ENCODE measurements around the gene EXOC2. TPM values are rescaled to one million over a fixed set of nuclear protein-coding genes. Genes with fewer than 3 reads are reported as not detected.

EXOC2 gene
- total RNA-seq, 1 experiment from 2014 or later, result 30.5 TPM

DNA sequence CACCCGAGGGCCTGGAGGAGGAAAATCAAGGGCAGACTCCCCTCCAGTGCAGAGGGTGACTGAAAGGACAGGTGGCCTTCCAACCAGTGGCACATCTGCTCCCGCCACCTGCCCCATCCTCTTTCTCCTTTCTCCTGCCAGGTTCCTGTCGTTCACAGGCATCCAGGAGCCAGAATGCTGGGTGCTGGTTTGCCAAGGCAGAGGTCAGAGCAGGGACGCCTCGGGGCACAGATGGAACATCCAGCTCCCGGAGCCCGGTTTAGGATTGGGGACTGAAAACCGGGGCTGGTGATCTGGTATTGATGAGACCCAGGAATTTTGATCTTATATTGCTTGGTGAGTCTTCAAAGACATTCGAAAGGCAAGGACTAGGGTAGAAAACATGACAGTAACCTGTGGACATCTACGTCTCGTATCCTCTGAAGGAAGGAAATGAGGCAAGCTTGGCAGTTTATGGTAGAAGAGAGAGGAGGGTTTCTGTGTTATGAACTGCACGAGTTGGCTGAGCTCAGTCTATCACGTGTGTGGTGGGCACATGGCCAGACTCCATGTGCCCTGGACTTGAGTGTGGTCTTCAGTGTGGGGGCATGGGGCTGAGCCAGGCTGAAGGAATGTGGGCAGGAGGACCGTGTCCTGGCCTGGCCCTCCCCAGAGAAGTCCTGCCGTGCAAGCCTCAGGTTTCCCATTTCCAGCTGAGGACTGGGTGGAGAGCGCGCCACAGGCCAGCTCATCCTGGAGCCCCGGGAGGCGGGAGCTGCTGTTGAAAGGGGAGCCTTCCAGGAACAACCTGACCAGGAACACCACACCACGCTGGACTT is 227.2 kb downstream of the EXOC2 start:
- no peaks in the 10 kb centered on the region for H3K9me3 ChIP-seq (ENCODE audit: control insufficient read depth, insufficient read depth, low read depth, low read length)
- no TSS peak for BruUV-seq (replicated peaks)
- no peak for ATAC-seq
- ChIA-PET POLR2A (no interaction called here), CTCF (no interaction called here)
- in situ Hi-C loops (cut with HindIII; ENCODE audit: low pct_unique_long_range_greater_than_20kb, low sequenced_read_pairs) (no loop called here), intact Hi-C loops (cut with micrococcal nuclease; ENCODE audit: unreplicated experiment) (no loop called here)
- TF ChIP-seq SIN3A (IDR thresholded peaks at IDR 0.05; ENCODE audit: borderline replicate concordance, insufficient read depth, low read depth, low read length), result no peak
- TF ChIP-seq TCF7L2 (IDR thresholded peaks at IDR 0.05; ENCODE audit: low read depth, low read length), result no peak
- no peak for TF ChIP-seq POLR2AphosphoS5 (IDR thresholded peaks at IDR 0.05; ENCODE audit: low read depth, low read length)
- TF ChIP-seq, protein P1, sequence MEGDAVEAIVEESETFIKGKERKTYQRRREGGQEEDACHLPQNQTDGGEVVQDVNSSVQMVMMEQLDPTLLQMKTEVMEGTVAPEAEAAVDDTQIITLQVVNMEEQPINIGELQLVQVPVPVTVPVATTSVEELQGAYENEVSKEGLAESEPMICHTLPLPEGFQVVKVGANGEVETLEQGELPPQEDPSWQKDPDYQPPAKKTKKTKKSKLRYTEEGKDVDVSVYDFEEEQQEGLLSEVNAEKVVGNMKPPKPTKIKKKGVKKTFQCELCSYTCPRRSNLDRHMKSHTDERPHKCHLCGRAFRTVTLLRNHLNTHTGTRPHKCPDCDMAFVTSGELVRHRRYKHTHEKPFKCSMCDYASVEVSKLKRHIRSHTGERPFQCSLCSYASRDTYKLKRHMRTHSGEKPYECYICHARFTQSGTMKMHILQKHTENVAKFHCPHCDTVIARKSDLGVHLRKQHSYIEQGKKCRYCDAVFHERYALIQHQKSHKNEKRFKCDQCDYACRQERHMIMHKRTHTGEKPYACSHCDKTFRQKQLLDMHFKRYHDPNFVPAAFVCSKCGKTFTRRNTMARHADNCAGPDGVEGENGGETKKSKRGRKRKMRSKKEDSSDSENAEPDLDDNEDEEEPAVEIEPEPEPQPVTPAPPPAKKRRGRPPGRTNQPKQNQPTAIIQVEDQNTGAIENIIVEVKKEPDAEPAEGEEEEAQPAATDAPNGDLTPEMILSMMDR (IDR thresholded peaks at IDR 0.05), result no peak
- TF ChIP-seq, protein P2, sequence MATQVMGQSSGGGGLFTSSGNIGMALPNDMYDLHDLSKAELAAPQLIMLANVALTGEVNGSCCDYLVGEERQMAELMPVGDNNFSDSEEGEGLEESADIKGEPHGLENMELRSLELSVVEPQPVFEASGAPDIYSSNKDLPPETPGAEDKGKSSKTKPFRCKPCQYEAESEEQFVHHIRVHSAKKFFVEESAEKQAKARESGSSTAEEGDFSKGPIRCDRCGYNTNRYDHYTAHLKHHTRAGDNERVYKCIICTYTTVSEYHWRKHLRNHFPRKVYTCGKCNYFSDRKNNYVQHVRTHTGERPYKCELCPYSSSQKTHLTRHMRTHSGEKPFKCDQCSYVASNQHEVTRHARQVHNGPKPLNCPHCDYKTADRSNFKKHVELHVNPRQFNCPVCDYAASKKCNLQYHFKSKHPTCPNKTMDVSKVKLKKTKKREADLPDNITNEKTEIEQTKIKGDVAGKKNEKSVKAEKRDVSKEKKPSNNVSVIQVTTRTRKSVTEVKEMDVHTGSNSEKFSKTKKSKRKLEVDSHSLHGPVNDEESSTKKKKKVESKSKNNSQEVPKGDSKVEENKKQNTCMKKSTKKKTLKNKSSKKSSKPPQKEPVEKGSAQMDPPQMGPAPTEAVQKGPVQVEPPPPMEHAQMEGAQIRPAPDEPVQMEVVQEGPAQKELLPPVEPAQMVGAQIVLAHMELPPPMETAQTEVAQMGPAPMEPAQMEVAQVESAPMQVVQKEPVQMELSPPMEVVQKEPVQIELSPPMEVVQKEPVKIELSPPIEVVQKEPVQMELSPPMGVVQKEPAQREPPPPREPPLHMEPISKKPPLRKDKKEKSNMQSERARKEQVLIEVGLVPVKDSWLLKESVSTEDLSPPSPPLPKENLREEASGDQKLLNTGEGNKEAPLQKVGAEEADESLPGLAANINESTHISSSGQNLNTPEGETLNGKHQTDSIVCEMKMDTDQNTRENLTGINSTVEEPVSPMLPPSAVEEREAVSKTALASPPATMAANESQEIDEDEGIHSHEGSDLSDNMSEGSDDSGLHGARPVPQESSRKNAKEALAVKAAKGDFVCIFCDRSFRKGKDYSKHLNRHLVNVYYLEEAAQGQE (IDR thresholded peaks at IDR 0.05; ENCODE audit: insufficient read depth in 1 of 2, low read depth in 2 of 2, low read length in 1 of 2), result no peak
- no peak for DNase-seq (ENCODE audit: low read depth, low spot score)
- H3K27ac ChIP-seq (ENCODE audit: low read length), result no peak overlapping the region
- H3K36me3 ChIP-seq (ENCODE audit: control insufficient read depth, insufficient read depth, low read length), result no peaks in the 10 kb centered on the region
- peaks cover 8% of the 10 kb centered on the region for H3K27me3 ChIP-seq (ENCODE audit: control insufficient read depth, insufficient read depth, low read length)
- H3K4me1 ChIP-seq (ENCODE audit: control insufficient read depth, insufficient read depth, low read length), result no peaks in the 10 kb centered on the region
- H3K4me3 ChIP-seq (ENCODE audit: low read depth in 2 of 2, low read length in 2 of 2), result no peak overlapping the region

DNA sequence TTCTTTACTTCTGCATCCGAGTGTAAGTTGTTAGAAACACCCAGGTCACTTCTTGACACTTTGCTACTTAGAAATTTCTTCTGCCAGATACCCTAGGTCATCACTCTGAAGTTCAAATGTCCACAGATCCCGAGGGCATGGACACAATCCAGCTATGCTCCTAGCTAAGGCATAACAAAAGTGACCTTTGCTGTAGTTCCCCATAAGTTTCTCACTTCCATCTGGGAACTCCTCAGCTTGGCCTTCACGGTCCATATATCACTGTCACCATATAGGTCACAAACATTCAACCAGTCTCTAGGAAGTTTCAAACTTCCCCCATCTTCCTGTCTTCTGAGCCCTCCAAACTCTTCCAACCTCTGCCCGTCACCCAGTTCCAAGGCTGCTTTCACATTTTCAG is 236.1 kb downstream of the EXOC2 start:
- no peaks in the 10 kb centered on the region for H3K9me3 ChIP-seq (ENCODE audit: control insufficient read depth, insufficient read depth, low read depth, low read length)
- POLR2A ChIA-PET, result no interaction called here
- H3K4me3 ChIP-seq (ENCODE audit: low read depth in 2 of 2, low read length in 2 of 2), result no peak overlapping the region
- no peaks in the 10 kb centered on the region for H3K36me3 ChIP-seq (ENCODE audit: control insufficient read depth, insufficient read depth, low read length)
- no peaks in the 10 kb centered on the region for H3K4me1 ChIP-seq (ENCODE audit: control insufficient read depth, insufficient read depth, low read length)
- H3K27me3 ChIP-seq (ENCODE audit: control insufficient read depth, insufficient read depth, low read length), result peaks cover 11% of the 10 kb centered on the region
- no peak for ATAC-seq
- in situ Hi-C loops (cut with HindIII; ENCODE audit: low pct_unique_long_range_greater_than_20kb, low sequenced_read_pairs), result no loop called here
- intact Hi-C loops (cut with micrococcal nuclease; ENCODE audit: unreplicated experiment), result no loop called here
- BruUV-seq (replicated peaks), result no TSS peak
- no peak overlapping the region for H3K27ac ChIP-seq (ENCODE audit: low read length)
- no peak for TF ChIP-seq SIN3A (IDR thresholded peaks at IDR 0.05; ENCODE audit: borderline replicate concordance, insufficient read depth, low read depth, low read length)
- TF ChIP-seq, protein P2 (IDR thresholded peaks at IDR 0.05; ENCODE audit: insufficient read depth in 1 of 2, low read depth in 2 of 2, low read length in 1 of 2), result no peak
- TF ChIP-seq TCF7L2 (IDR thresholded peaks at IDR 0.05; ENCODE audit: low read depth, low read length), result no peak
- no peak for TF ChIP-seq POLR2AphosphoS5 (IDR thresholded peaks at IDR 0.05; ENCODE audit: low read depth, low read length)
- TF ChIP-seq, protein P1 (IDR thresholded peaks at IDR 0.05), result no peak
- CTCF ChIA-PET, result no interaction called here
- no peak for DNase-seq (ENCODE audit: low read depth, low spot score)

Measured in Panc1 (cell line).